ENCODE data around the gene UBP1. TPM values are rescaled to one million over a fixed set of nuclear protein-coding genes. Genes with fewer than 3 reads are reported as not detected.
A peak's percentile ranks its signal among the peaks of the same experiment; 100 is the strongest.

The UBP1 gene
- total and polyA plus RNA-seq, 9 of the 15 experiments (the other 6 are each of a cell fraction or from before 2014, with no cell fraction given): 13.6 to 143 (median 79.6) TPM

DNA sequence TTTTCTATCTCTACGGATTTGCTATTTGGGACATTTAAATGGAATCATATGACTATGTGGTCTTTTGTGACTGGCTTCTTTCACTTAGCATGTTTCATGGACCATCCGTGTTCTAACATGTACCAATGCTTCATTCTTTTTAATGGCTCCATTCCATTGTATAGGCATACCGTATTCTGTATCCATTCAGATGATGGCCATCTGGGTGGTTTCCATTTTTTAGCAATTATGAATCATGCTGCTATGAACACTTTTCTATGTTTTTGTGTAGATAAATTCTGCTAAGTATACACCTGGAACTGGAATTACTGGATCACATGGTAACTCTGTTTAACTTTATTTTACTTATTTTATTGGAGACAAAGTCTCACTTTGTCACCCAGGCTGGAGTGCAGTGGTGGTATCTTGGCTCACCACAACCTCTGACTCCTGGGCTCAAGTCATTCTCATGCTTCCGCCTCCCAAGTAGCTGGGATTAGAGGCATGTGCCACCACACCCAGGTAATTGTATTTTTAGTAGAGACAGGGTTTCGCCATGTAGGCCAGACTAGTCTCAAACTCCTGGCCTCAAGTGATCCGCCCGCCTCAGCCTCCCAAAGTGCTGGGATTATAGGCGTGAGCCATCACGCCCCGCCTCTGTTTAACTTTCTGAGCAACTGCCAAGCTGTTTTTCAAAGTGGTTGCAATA is 13.4 kb downstream of the UBP1 start:
- CTCF ChIA-PET (ENCODE audit: low intra/inter-chr PET ratio): no interaction called here
- WGBS (ENCODE audit: insufficient coverage, low coverage, missing lambda C conversion rate): 83% methylated on average over 10 of the region's 10 CpGs
- no peak overlapping the region for H3K4me2 ChIP-seq (ENCODE audit: insufficient read depth, low read length)

More for the DNA sequence above, 13.4 kb downstream of the UBP1 start:
- TF ChIP-seq NR2C1 (IDR thresholded peaks at IDR 0.05) (peak; percentile 17; the same call in 1 of the 2 replicates), NR2C1 (tag; IDR thresholded peaks at IDR 0.05) (no peak), PCBP2 (IDR thresholded peaks at IDR 0.05; ENCODE audit: low read depth, low read length, poor library complexity, severe bottlenecking) (no peak)
- TF ChIP-seq, protein P1, sequence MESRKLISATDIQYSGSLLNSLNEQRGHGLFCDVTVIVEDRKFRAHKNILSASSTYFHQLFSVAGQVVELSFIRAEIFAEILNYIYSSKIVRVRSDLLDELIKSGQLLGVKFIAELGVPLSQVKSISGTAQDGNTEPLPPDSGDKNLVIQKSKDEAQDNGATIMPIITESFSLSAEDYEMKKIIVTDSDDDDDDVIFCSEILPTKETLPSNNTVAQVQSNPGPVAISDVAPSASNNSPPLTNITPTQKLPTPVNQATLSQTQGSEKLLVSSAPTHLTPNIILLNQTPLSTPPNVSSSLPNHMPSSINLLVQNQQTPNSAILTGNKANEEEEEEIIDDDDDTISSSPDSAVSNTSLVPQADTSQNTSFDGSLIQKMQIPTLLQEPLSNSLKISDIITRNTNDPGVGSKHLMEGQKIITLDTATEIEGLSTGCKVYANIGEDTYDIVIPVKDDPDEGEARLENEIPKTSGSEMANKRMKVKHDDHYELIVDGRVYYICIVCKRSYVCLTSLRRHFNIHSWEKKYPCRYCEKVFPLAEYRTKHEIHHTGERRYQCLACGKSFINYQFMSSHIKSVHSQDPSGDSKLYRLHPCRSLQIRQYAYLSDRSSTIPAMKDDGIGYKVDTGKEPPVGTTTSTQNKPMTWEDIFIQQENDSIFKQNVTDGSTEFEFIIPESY (CRISPR knock-in tag; IDR thresholded peaks at IDR 0.05): peak; percentile 49
- H3K9ac ChIP-seq (ENCODE audit: insufficient read depth in 1 of 2, low read depth in 2 of 2, low read length in 2 of 2): no peak overlapping the region
- peaks cover 3 to 15% of the 10 kb centered on the region in 2 experiments; a peak in 3 of 5 replicates for H3K4me1 ChIP-seq (replicated peaks in 1 of 2; ENCODE audit: control insufficient read depth in 2 of 2, insufficient read depth in 2 of 2, low read length in 2 of 2)
- DNase-seq (ENCODE audit: extremely low read depth in 1 of 4, low spot score in 3 of 4): no peak
- no peak for FAIRE-seq
- in situ Hi-C loops (cut with MboI) (no loop called here), intact Hi-C loops (cut with micrococcal nuclease) (no loop called here)
- POLR2A ChIA-PET: interaction anchor here (0.7 to 6.9 kb wide), 5 partner anchors 7 to 28 kb away, joined by 3 to 94 read pairs (median 6); partner anchors contain the start of gene UBP1
- H3K27ac ChIP-seq (ENCODE audit: extremely low read depth, low read depth, low read length): no peak overlapping the region
- BruUV-seq (replicated peaks): no TSS peak
- H3K36me3 ChIP-seq (ENCODE audit: control insufficient read depth, insufficient read depth, low read length): peaks cover 37% of the 10 kb centered on the region; the same call in 2 of the 3 replicates
- H3K27me3 ChIP-seq (ENCODE audit: control insufficient read depth in 2 of 2, insufficient read depth in 2 of 2, low read length in 2 of 2): no peaks in the 10 kb centered on the region
- peaks cover 20% of the 10 kb centered on the region; the same call in 1 of the 2 replicates for H4K20me1 ChIP-seq (replicated peaks; ENCODE audit: control insufficient read depth, insufficient read depth, low read length)
- H2AFZ ChIP-seq (ENCODE audit: low read depth, low read length): no peak overlapping the region
- no peaks in the 10 kb centered on the region for H3K9me3 ChIP-seq (replicated peaks; ENCODE audit: control insufficient read depth, insufficient read depth, low read depth, low read length)
- H3K79me2 ChIP-seq (ENCODE audit: control insufficient read depth, insufficient read depth, low read length): peaks cover 91% of the 10 kb centered on the region
- no peaks in the 10 kb centered on the region for H3K9me1 ChIP-seq (ENCODE audit: control insufficient read depth, insufficient read depth, low read length)
- H3K4me3 ChIP-seq: no peak overlapping the region
- no peak; the same call in 2 of the 3 replicates for ATAC-seq
